Subcutaneous adipose tissue (tissue), 4 donors: ENCODE data around the gene AKT2. TPM values are rescaled to one million over a fixed set of nuclear protein-coding genes. Genes with fewer than 3 reads are reported as not detected.

ENCODE experiments used
- CTCF ChIP-seq: fragments of 450-650 bp; IDR thresholded peaks from one replicate; pipeline ENCODE4 v1.5.1; 2016; ENCODE audit warnings: low read depth, mild to moderate bottlenecking, control low read depth, antibody characterized with exemption, moderate library complexity
- total RNA-seq, 4 donors: library from RNA; depleted of rRNA; stranded (reverse); fragments of >200 nt; gene quantifications; one replicate each; pipeline ENCODE4 v1.1.0, GENCODE V29; 2016

The AKT2 gene
- 100 to 1,000 TPM in 1 of 4 donors, 10 to 100 TPM in 3; 81.7 to 175 (median 93.9) TPM for total RNA-seq

DNA sequence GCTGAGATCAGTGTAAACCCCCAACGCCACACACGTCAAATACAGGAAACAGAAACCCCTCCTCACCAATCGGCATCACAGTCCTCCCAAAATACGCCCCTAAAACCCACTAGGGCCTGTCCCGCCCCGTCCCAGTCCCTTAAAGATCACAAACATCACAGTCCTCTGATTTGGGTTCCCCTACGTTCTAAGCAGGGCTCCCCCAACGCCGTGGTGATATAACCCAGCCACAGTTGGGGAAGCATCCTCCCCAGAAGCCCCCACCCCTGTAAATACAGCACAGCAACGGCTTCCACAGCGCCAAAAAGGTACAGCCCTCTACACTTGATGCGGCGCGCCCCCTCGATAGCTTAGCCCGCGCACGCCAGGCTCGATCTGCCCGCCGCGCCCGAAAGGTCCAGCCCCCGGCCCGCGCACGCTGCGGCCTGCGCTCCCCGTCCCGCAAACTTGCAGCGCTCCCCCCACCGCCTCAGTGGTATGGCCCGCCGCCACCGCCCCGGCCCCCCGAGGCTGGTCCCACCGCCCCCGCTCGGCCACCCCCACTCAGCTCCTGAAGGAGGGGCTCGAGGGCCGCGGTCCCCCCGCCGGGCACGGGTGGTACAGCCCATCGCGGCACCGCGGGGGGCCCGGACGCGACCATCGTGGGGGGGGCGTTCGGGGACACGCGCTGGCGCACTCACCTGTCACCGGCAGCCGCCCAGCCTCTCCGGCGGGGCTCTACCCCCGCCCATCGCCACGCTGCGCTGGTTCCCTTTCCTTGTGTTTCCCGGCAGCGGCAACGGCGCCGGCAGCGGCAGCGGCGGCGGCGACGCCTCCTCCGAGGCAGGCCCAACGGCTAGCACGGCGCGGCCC, at the start of gene AKT2:
TSS of gene AKT2 (minus strand) at position 845 of the 852 bp plus-strand sequence. CDS start 20,078 bp downstream, outside the sequence.
- TF ChIP-seq CTCF = no peak

GRCh38 chr19:40332669-40333068, 47.5 kb upstream of the AKT2 start:
- no peak for TF ChIP-seq CTCF

- TF ChIP-seq CTCF = no peak
Measured at GRCh38 chr19:40331052-40331451, 45.9 kb upstream of the AKT2 start.

GRCh38 chr19:40326201-40326600, 41.1 kb upstream of the AKT2 start:
- no peak for TF ChIP-seq CTCF

- TF ChIP-seq CTCF = no peak
Measured at GRCh38 chr19:40323705-40324104, 38.6 kb upstream of the AKT2 start.

GRCh38 chr19:40322951-40323615, 37.9 kb upstream of the AKT2 start:
- TF ChIP-seq CTCF = no peak

- no peak for TF ChIP-seq CTCF
Measured at GRCh38 chr19:40322271-40322610, 37.1 kb upstream of the AKT2 start.
